GM12878 (cell line): Measurements from ENCODE around the gene ROBO4.

Source experiments
- BHLHE40 ChIP-seq, 2 experiments: fragments of 450-650 bp in 1 of 2; IDR thresholded peaks; 2 replicates each; pipeline ENCODE4 v1.6.1; 2011 to 2017; ENCODE audit warnings: low read depth in 2 of 2, borderline replicate concordance in 1 of 2, improper control_type of control experiment in 1 of 2, low read length in 1 of 2, mild to moderate bottlenecking in 1 of 2
- CBX5 ChIP-seq: sonication (generic); IDR thresholded peaks from 2 replicates; pipeline ENCODE4 v1.6.1; 2016; ENCODE audit warnings: low read depth, moderate library complexity, mild to moderate bottlenecking, inconsistent platforms
- ESRRA ChIP-seq: IDR thresholded peaks from 2 replicates; pipeline ENCODE4 v1.6.1; 2012; ENCODE audit warnings: mild to moderate bottlenecking, low read length, improper control_type of control experiment
- POLR2AphosphoS2 ChIP-seq: IDR thresholded peaks from 2 replicates; pipeline ENCODE4 v1.6.1; 2011; ENCODE audit warnings: low read depth, mild to moderate bottlenecking, low read length, improper control_type of control experiment, moderate library complexity
- POLR2AphosphoS5 ChIP-seq: IDR thresholded peaks from 2 replicates; pipeline ENCODE4 v1.6.1; 2011; ENCODE audit warnings: mild to moderate bottlenecking, low read length, inconsistent platforms
- RELA ChIP-seq: fragments of 450-650 bp; IDR thresholded peaks from 2 replicates; pipeline ENCODE4 v1.8.0; 2014; ENCODE audit warnings: borderline replicate concordance; ENCODE audit not compliant: partially characterized antibody
- SMC3 ChIP-seq: IDR thresholded peaks from 2 replicates; pipeline ENCODE4 v1.6.1; 2011; ENCODE audit warnings: low read length, improper control_type of control experiment, borderline replicate concordance
- TAF1 ChIP-seq: IDR thresholded peaks from 2 replicates; pipeline ENCODE4 v1.6.1; 2011; ENCODE audit warnings: mild to moderate bottlenecking, low read depth, low read length, borderline replicate concordance
- TCF12 ChIP-seq: IDR thresholded peaks from 2 replicates; pipeline ENCODE4 v1.6.1; 2011; ENCODE audit warnings: low read depth, mild to moderate bottlenecking, low read length
- TF ChIP-seq, protein P1 (sequence below), 3 experiments: IDR thresholded peaks in 2 of 3; conservative IDR thresholded peaks in 1 of 3; 2 replicates each; pipeline ENCODE4 v1.5.1; 2011; ENCODE audit warnings: low read depth in 3 of 3, low read length in 3 of 3, mild to moderate bottlenecking in 3 of 3, control low read depth in 2 of 3, moderate library complexity in 2 of 3, inconsistent platforms in 1 of 3, mixed read lengths in 1 of 3; ENCODE audit not compliant: control insufficient read depth in 2 of 3, insufficient read depth in 1 of 3; ENCODE audit errors: extremely low read depth in 1 of 3
- TF ChIP-seq, protein P2 (sequence below): IDR thresholded peaks from 2 replicates; pipeline ENCODE4 v1.6.1; 2012; ENCODE audit warnings: mild to moderate bottlenecking, low read depth, low read length

DNA sequence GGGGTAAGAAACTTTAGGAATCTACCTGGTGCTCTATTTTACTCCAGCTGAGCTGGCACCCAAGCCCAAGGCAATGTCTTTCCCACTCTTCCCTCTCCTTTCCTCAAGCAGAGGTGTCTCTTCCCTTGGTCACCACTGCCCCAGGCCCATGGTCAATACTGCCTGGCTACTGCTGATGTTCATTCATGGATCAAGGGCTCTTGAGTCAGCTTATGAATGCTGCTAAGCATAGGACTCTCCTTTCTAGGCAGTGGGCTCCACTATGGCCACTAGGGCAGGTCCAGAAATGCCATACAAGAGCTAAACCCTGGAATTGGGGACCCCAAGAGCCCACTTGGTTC lies 18.7 kb upstream of the ROBO4 start:
- TF ChIP-seq CBX5 (no peak), POLR2AphosphoS2 (no peak), SMC3 (no peak), BHLHE40 (IDR thresholded peaks at IDR 0.05; ENCODE audit: borderline replicate concordance in 1 of 2, low read depth in 2 of 2, low read length in 1 of 2) (no peak), RELA (no peak), ESRRA (no peak), TAF1 (no peak), POLR2AphosphoS5 (no peak), TCF12 (no peak)
- TF ChIP-seq, protein P1, sequence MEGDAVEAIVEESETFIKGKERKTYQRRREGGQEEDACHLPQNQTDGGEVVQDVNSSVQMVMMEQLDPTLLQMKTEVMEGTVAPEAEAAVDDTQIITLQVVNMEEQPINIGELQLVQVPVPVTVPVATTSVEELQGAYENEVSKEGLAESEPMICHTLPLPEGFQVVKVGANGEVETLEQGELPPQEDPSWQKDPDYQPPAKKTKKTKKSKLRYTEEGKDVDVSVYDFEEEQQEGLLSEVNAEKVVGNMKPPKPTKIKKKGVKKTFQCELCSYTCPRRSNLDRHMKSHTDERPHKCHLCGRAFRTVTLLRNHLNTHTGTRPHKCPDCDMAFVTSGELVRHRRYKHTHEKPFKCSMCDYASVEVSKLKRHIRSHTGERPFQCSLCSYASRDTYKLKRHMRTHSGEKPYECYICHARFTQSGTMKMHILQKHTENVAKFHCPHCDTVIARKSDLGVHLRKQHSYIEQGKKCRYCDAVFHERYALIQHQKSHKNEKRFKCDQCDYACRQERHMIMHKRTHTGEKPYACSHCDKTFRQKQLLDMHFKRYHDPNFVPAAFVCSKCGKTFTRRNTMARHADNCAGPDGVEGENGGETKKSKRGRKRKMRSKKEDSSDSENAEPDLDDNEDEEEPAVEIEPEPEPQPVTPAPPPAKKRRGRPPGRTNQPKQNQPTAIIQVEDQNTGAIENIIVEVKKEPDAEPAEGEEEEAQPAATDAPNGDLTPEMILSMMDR (IDR thresholded peaks at IDR 0.05 in 2 of 3, conservative IDR thresholded peaks at IDR 0.05 in 1 of 3; ENCODE audit: control insufficient read depth in 2 of 3, extremely low read depth in 1 of 3, insufficient read depth in 1 of 3, low read depth in 3 of 3, low read length in 3 of 3), result no peak
- TF ChIP-seq, protein P2, sequence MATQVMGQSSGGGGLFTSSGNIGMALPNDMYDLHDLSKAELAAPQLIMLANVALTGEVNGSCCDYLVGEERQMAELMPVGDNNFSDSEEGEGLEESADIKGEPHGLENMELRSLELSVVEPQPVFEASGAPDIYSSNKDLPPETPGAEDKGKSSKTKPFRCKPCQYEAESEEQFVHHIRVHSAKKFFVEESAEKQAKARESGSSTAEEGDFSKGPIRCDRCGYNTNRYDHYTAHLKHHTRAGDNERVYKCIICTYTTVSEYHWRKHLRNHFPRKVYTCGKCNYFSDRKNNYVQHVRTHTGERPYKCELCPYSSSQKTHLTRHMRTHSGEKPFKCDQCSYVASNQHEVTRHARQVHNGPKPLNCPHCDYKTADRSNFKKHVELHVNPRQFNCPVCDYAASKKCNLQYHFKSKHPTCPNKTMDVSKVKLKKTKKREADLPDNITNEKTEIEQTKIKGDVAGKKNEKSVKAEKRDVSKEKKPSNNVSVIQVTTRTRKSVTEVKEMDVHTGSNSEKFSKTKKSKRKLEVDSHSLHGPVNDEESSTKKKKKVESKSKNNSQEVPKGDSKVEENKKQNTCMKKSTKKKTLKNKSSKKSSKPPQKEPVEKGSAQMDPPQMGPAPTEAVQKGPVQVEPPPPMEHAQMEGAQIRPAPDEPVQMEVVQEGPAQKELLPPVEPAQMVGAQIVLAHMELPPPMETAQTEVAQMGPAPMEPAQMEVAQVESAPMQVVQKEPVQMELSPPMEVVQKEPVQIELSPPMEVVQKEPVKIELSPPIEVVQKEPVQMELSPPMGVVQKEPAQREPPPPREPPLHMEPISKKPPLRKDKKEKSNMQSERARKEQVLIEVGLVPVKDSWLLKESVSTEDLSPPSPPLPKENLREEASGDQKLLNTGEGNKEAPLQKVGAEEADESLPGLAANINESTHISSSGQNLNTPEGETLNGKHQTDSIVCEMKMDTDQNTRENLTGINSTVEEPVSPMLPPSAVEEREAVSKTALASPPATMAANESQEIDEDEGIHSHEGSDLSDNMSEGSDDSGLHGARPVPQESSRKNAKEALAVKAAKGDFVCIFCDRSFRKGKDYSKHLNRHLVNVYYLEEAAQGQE, result no peak
